Breast epithelium (tissue), 4 donors: ENCODE measurements around the gene HBB. TPM values are rescaled to one million over a fixed set of nuclear protein-coding genes. Genes with fewer than 3 reads are reported as not detected.

ENCODE experiments used
- DNase-seq, 2 donors: peaks; one replicate each; pipeline ENCODE4 v3.0.0-alpha.2; 2019; ENCODE audit warnings: low spot score in 2 of 2
- H3K27ac ChIP-seq, 2 donors: fragments of 200-600 bp; sonication (generic) in 1 of 2; one replicate each; pipeline ENCODE4 v1.5.1; 2016 to 2019; ENCODE audit warnings: mild to moderate bottlenecking in 1 of 2
- H3K27me3 ChIP-seq, 2 donors: fragments of 200-600 bp; sonication (generic) in 1 of 2; one replicate each; pipeline versions ENCODE4 v1.5.1 to v1.6.0; 2017 to 2019; ENCODE audit warnings: control low read depth in 1 of 2, mild to moderate bottlenecking in 1 of 2
- H3K36me3 ChIP-seq: fragments of 200-600 bp; one replicate; pipeline ENCODE4 v1.5.1; 2019
- H3K4me1 ChIP-seq, 2 donors: fragments of 200-600 bp; sonication (generic); one replicate each; pipeline ENCODE4 v1.5.1; 2016 to 2019; ENCODE audit warnings: control low read depth in 1 of 2
- H3K4me3 ChIP-seq, 3 donors: fragments of 200-600 bp; sonication (generic); 1 replicate in 2 of 3; 2 replicates in 1 of 3; pipeline ENCODE4 v1.5.1; 2016 to 2019; ENCODE audit warnings: mild to moderate bottlenecking in 3 of 3, moderate library complexity in 2 of 3
- H3K9me3 ChIP-seq, 2 donors: fragments of 200-600 bp; sonication (generic) in 1 of 2; one replicate each; pipeline ENCODE4 v1.5.1; 2016 to 2019; ENCODE audit warnings: control low read depth in 1 of 2
- CTCF ChIP-seq, 3 donors: fragments of 450-650 bp; IDR thresholded peaks; one replicate each; pipeline ENCODE4 v1.5.1; 2016 to 2017; ENCODE audit warnings: antibody characterized with exemption in 3 of 3, mild to moderate bottlenecking in 3 of 3, moderate library complexity in 3 of 3
- POLR2A ChIP-seq: fragments of 450-650 bp; IDR thresholded peaks from one replicate; pipeline ENCODE4 v1.6.1; 2016; ENCODE audit warnings: antibody characterized with exemption, mild to moderate bottlenecking, moderate library complexity
- POLR2AphosphoS5 ChIP-seq, 3 donors: sonication (generic); formaldehyde crosslinking; IDR thresholded peaks; one replicate each; pipeline ENCODE4 v1.6.1; 2017; ENCODE audit warnings: antibody characterized with exemption in 3 of 3
- intact Hi-C: fragments of 100-400 bp; cut with DNase I; formaldehyde crosslinking; loops from one replicate; pipeline ENCODE4 v1.15.1; 2023; ENCODE audit warnings: low total_unique reads
- total RNA-seq, 3 donors: library from RNA; depleted of rRNA; stranded (reverse); fragments of >200 nt; gene quantifications; one replicate each; pipeline ENCODE4 v1.1.0, GENCODE V29; 2016

HBB gene
- total RNA-seq, 3 donors from 2014 or later, result 71.8 to 334 (median 143) TPM

- intact Hi-C loops, result no loop called here
- TF ChIP-seq CTCF (IDR thresholded peaks at IDR 0.05) (no peak), POLR2AphosphoS5 (IDR thresholded peaks at IDR 0.05) (no peak), POLR2A (no peak)
- DNase-seq, result no peak
Observed at GRCh38 chr11:5232821-5233220, 6.0 kb upstream of the HBB start.

GRCh38 chr11:5232176-5232575, 5.3 kb upstream of the HBB start:
- Histone ChIP-seq H3K4me3 (no peak overlapping the region), H3K36me3 (no peaks in the 10 kb centered on the region), H3K27me3 (no peaks in the 10 kb centered on the region), H3K27ac (no peak overlapping the region), H3K9me3 (no peaks in the 10 kb centered on the region), H3K4me1 (no peaks in the 10 kb centered on the region)
- no peak for TF ChIP-seq POLR2A
- DNase-seq, result no peak
- intact Hi-C loops, result no loop called here

More at GRCh38 chr11:5232821-5233220, 6.0 kb upstream of the HBB start:
- Histone ChIP-seq H3K27me3 (no peaks in the 10 kb centered on the region), H3K4me1 (no peaks in the 10 kb centered on the region), H3K4me3 (no peak overlapping the region), H3K9me3 (no peaks in the 10 kb centered on the region), H3K27ac (no peak overlapping the region), H3K36me3 (no peaks in the 10 kb centered on the region)

GRCh38 chr11:5231111-5231510, 4.2 kb upstream of the HBB start:
- no peak overlapping the region for H3K4me3 ChIP-seq
- DNase-seq, result no peak
- H3K27me3 ChIP-seq, result no peaks in the 10 kb centered on the region
- H3K4me1 ChIP-seq, result no peaks in the 10 kb centered on the region
- TF ChIP-seq CTCF (IDR thresholded peaks at IDR 0.05) (no peak), POLR2AphosphoS5 (IDR thresholded peaks at IDR 0.05) (no peak)
- H3K9me3 ChIP-seq, result no peaks in the 10 kb centered on the region
- intact Hi-C loops, result no loop called here
- no peaks in the 10 kb centered on the region for H3K36me3 ChIP-seq
- H3K27ac ChIP-seq, result no peak overlapping the region

GRCh38 chr11:5230266-5230665, 3.4 kb upstream of the HBB start:
- TF ChIP-seq CTCF (IDR thresholded peaks at IDR 0.05) (no peak), POLR2AphosphoS5 (IDR thresholded peaks at IDR 0.05) (no peak), POLR2A (no peak)
- no peak for DNase-seq
- no peaks in the 10 kb centered on the region for H3K4me1 ChIP-seq
- intact Hi-C loops, result no loop called here
- H3K27ac ChIP-seq, result no peak overlapping the region
- no peak overlapping the region for H3K4me3 ChIP-seq
- H3K9me3 ChIP-seq, result no peaks in the 10 kb centered on the region
- no peaks in the 10 kb centered on the region for H3K36me3 ChIP-seq
- H3K27me3 ChIP-seq, result no peaks in the 10 kb centered on the region

GRCh38 chr11:5229796-5230195, 2.9 kb upstream of the HBB start:
- H3K36me3 ChIP-seq, result no peaks in the 10 kb centered on the region
- TF ChIP-seq CTCF (IDR thresholded peaks at IDR 0.05) (no peak), POLR2A (no peak), POLR2AphosphoS5 (IDR thresholded peaks at IDR 0.05) (no peak)
- intact Hi-C loops, result no loop called here
- H3K27ac ChIP-seq, result no peak overlapping the region
- H3K27me3 ChIP-seq, result no peaks in the 10 kb centered on the region
- H3K9me3 ChIP-seq, result no peaks in the 10 kb centered on the region
- no peak overlapping the region for H3K4me3 ChIP-seq
- DNase-seq, result no peak
- no peaks in the 10 kb centered on the region for H3K4me1 ChIP-seq

GRCh38 chr11:5229356-5229755, 2.5 kb upstream of the HBB start:
- Histone ChIP-seq H3K4me1 (no peaks in the 10 kb centered on the region), H3K4me3 (no peak overlapping the region), H3K9me3 (no peaks in the 10 kb centered on the region), H3K27me3 (no peaks in the 10 kb centered on the region), H3K36me3 (no peaks in the 10 kb centered on the region), H3K27ac (no peak overlapping the region)
- intact Hi-C loops, result no loop called here
- no peak for DNase-seq
- no peak for TF ChIP-seq CTCF (IDR thresholded peaks at IDR 0.05)
- TF ChIP-seq POLR2A, result no peak
- TF ChIP-seq POLR2AphosphoS5 (IDR thresholded peaks at IDR 0.05), result no peak
